GM18907 (cell line): Measurements from ENCODE around the gene MINDY4.

Source experiments
- ATAC-seq: cut with Tn5 transposase; IDR thresholded peaks from one replicate; pipeline ENCODE4 v1.9.1; 2021; ENCODE audit warnings: mild to moderate bottlenecking, moderate library complexity; ENCODE audit not compliant: unreplicated experiment

The MINDY4 gene

DNA sequence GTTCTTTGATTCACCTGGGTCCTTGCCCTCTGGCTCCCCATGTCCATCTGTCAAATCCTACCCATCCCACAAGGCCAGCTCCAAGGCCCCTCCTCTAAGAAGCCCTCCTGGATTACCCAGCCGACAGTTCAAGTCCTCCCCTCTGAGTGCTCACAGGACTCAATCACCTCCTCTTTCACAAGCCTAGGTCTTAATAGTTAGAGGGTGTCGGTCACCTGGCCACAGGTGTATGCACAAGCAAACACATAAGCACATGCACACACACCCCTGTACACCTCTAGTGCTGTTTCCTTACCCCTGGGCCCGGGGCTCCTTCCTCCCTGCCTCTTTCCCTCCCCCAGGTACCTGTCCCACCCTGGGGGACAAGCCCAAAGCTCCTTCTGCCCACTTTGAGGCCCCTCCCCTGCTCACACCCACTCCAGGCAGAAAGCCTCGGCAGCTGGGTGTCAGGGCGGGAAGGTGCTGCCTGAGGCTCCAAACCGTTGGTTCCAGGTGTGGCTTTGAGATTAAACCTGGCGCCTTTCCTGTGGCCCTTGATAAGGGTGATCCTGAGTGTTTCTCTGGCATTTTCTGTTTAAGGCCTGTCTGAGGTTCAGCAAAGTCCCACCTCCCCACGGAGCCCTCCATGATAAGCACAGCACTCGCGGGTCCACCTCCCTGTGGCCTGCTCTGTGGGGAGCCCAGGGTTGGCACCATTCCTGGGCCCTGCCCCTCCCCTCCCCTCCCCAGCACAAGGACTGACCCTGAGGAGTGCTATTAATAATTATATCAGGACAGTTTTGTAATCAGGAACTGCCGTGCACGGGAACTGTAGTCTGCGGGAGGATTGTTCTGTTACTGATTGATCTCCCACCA, 125.8 kb downstream of the MINDY4 start:
- ATAC-seq = no peak

DNA sequence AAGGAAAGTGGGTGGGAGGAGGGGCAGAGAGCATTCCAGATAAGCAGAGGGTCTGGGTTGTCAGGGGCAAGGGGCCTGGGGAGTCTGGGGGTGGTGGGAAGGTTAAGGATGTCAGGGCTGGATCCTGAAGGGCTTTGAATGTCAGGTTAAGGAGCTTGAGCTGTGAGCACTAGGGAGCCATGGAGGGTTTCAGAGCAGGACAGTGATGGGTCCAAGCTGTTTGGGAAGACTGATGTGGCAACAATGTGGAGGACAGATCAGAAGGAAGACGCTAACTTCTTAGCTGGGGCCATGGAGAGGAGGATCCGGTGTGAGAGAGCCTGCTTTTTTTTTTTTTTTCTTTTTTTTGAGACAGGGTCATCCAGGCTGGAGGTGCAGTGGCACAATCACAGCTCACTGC, 126.6 kb downstream of the MINDY4 start:
- ATAC-seq = no peak

DNA sequence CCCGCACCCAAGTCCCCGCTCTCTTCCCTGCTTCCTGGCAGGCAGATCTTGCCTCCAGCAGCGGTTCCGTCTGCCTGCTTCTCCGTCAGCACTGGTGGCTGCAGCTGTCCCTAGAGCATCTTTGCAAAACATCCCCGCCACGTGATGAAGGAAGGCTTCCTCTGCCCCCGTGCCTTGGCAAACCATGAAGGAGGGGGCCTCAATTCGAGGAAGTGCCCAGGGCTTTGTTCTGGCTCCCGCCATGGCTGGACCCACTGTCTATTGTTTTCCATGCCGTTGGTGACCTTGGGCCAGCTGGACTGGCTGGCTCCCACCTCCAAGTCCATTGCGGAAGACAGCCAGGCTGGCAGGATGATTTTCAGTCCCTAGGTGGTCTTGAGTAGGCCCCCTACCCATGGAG, 127.2 kb downstream of the MINDY4 start:
- ATAC-seq = no peak

DNA sequence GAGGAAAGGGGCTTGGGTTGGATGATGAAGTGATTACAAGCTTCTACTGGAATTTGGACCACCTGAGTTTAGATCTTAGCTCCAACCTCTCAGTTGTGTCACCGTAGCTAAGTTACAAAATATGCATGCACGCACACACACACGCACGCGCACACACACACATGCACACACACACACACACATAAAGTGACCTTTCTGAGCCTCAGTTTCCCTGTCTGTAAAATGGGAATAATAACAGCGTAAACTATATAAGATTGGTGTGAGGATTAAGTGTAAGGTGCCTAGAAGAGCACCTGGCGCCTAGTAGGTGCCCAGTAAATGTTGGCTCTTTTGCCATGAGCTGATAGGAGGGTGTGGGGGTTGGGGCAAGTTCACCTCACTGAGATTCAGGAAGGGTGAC, 127.8 kb downstream of the MINDY4 start:
- no peak for ATAC-seq

DNA sequence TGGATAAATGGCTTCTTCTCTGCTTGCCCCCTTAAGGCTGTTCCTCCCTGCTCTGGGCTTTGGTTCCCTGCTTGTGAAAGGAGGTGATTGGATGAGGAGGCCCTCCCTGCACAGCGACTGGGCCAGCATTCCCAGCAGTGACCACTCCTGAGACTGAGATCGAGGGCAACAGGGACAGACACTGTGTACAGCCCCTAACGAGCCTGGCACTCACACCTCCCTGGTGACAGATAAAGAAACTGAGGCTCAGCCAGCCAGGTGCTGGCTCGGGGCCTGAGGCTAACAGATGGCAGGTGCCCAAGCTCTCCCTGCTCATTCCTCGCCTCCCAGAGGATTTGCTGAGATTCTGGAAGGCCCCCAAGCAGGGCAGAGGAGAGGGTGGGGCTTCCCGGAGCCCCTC, 128.4 kb downstream of the MINDY4 start:
- ATAC-seq = no peak

DNA sequence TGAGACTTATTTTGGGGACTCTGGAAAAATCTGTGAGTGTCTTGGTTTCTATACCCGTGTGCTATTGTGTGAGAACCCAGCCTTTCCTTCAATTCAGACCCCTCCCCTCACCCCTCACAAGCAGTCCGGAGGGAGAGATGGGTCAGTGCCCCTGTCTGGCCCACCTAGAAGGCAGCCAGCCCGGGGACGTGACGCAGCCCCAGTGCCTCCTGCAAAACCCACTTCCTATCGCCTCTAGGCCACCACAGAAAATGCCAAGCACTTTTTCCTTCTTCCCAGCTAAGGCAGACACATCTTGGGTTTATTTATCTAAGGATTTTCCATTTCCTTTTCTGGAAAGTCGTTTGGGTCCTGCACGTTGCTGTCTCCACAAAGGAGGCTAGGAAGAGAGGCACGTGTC, 128.8 kb downstream of the MINDY4 start:
- no peak for ATAC-seq

DNA sequence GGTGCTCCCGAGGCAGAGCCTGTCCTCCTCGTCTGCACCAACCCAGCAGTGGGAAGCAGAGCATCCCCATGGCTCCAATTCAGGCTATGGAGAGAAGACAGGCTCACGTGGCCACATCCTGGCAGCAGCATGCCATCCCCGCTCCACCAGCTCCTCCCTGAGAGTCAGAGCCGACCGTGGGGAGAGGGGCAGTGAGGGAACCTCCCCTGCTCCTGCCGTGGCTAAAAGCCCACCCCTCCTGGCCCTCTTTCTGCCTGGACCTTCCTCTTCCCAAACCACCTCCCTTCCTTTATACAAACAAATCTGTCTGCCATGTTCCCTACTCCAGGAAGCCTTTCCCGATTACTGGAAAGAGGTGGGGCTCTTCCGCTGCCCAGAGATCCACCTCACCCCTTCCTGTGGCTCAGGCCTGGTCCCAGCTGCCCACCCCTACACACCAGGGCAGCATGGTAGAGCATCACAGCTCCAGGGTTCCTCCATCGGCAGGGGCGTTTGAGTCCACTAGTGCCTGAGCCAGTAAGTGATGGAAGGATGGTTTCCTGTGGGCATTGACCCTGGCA, 129.7 kb downstream of the MINDY4 start:
- no peak for ATAC-seq

DNA sequence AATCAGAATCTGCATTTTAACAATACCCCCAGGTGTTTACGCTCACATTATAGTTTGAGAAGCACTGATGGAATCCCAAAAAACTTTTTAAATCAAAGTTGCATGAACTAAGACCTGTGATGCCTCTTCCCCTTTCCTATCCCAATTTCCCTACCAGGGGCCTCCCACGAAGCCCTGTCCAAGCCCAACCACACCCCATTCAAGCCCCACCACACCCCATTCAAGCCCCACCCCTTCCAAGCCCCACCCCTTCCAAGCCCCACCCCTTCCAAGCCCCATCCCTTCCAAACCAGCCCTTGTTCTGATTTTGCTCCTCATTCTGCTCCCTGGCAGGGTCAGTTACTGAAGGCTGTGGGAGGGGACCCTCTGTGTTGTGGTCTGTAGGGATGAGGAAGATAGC, 130.6 kb downstream of the MINDY4 start:
- no peak for ATAC-seq

DNA sequence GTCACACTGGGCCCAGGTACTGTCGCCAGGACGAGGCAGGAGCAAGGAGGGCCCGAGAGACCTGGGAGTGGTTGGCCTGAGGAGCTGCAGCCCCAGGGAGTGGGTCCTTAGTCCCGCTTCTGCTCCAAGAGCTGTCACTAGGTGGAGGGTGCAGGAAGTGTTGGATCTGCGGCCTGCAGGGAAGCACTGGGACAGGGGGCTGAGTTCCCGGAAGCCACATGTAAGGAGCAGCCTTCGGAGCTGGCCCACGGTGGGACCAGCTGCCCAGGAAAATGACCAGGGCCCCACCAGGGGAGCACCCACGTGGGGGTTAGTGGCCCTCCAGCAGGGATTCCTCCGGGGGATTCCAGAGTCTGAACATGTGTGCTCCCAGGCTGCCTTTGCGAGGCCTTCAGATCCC, 131.2 kb downstream of the MINDY4 start:
- no peak for ATAC-seq

DNA sequence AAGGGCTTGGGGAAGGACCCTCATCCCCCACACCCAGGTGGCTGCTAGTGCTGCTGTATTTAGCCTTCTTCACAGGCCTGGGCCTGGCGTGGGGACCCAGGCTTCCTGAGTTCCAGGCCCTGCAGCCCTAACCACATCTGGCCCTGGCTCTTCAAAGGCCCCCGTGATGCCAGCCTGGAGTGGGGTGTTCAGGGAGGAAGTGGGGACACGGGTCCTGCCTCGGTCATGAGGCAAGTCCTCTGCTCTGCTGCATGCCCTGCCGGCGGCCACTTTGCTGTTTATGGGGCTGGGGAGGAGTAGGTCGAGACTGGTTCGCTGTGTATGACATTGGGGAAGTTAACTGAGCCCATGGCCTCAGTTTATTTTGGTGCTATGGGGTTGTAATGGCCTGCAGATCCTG, 131.9 kb downstream of the MINDY4 start:
- ATAC-seq = no peak

DNA sequence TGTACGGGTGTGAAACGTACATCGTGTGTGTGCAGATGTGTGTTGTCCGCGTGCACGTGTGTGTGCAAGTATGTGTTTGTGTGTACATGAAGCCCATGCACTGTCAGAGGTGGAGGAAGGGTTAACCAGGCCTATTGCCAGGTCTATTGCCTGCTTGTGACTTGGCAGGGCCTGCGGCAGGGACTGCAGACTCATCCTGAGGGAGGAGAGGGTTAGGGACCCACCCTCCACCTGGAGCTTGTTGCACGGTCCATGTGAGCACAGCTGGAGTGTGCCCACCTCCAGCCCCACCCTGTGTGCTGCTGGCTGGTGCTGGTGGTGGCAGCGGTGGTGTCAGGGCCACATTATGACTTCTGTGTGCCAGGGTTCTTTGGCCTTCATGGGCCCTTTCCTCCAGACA, 133.3 kb downstream of the MINDY4 start:
- ATAC-seq = no peak

DNA sequence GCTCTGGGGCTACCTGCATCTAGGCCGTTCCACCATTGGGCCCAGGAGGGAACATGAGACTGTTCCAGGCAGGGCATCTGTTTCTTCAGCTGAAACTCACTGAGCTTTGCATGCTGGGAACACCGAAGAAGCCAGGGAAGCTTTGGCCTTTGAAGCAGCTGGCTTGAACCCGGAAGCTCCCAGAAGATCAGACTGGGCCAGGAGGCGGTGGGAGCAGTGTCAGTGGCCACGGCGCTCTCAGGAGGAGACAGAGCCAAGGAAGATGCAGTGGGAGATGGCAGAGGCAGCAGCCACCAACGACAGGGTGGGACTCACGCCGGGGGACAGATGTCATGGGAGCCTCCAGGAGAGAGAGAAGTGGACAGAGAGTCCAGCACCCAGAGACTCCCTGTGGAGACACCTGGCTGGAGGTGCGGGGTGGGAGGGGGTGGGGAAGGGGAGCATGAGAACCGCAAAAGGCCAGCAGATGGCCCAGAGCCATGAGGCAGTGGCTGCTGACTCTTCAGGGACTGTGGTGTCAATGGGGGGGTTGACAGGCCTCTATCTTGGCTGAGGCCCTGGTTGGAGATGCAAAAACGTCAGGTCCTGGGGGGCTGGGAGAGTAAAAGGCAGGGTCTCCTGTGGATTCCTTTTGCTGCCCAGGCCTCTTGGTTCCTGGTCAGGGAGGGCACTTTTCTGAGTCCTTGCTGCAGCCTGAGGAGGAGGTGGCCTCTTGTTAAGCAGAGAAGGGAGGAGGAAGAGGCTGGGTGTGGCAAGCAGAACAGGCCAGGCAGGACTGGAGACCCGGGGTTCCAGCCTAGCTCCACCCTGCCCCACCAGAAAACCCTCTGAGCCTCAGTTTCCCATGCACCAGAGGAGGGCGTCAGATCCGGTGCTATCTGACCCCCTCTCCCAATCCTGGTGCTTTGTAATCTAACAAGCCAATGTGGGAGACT, 134.1 kb downstream of the MINDY4 start:
- no peak for ATAC-seq

DNA sequence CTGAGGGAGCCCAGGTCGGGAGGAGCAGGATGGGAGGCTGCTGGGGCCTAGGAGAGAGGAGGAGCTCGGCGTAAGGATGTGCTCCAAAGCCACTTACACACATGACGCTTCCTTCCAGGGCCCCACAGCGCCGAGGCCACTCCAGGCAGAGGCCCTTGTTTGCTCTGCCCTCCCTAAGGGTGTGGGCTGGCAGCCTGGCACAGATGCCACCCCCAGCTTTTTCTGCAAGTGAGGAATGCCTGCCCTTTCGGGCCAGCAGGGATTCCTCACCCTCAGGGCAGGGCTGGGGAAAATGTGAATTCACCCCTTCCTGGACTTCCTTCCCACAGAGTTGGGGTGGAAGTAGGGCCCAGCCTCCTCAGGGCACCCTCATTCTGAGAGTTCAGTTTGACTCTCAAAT, 134.8 kb downstream of the MINDY4 start:
- no peak for ATAC-seq

DNA sequence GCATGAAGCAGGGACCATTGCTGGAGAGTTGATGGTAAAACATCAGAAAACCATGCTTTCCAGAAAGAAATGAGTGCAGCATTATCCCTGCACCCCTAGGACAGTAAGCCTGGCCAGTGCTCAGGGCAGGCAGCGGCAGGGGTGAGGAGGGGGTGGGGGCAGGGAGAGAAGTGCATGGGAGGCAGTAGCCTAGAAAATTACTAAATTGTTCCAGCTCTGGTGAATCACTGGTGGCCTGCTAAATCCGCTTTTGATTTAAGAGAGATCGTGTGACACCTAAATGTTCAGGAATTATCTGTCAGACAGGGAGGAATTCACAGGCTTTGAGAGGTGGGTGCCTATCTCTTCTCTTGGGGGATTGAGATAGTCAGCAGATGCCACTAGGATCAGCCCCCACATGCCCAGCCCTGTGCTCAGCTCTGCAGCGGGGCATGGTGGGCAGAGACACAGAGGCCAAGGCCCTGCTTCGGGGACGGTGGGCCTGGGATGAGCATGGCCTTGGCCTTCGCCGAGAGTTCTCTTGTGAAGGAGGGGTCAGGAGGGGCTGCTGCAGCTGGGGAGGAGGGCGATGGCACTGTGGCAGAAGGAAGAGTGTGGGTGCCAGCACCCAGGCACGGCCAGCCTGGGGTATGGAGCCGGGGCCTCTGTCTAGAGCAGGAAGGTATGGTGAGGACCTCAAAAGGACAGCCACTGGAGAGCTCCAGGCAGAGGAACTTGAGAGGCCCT, 135.5 kb downstream of the MINDY4 start:
- ATAC-seq = no peak

DNA sequence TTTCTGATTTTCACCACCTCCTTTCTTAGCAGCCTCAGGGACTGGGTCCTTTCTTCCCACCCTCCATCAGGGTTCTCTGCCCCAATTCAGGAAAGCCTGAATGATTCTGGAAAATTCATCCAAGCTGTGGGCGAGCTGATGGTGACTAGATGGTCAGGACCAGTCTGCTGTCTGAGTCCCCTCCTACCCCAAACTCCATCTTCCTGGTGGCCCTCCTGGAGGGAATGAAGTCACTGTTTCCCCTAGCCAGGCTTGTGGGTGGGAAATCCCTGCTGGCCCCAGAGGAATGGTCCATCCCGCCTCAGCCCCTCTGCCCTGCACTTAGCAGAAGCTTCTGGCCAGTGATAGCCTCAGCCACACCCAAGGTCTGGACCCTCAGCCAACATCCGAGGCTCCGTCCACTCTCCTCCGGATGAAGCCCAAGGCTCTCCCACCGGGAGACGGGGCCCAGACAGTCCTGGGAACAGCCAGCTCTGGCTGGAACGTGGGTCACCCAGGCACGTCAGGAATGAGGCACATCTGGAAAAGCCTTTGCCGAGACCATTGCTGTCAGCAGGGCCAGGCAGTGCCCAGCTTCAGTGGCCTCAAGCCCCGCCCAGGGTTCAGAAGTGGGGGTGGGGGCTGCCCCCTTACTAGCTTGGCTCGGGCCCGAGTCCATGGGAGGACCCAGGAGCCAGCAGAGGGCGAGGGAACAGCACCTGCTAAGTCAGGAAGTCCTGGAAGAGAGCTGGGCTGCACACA, 136.5 kb downstream of the MINDY4 start:
- no peak for ATAC-seq

DNA sequence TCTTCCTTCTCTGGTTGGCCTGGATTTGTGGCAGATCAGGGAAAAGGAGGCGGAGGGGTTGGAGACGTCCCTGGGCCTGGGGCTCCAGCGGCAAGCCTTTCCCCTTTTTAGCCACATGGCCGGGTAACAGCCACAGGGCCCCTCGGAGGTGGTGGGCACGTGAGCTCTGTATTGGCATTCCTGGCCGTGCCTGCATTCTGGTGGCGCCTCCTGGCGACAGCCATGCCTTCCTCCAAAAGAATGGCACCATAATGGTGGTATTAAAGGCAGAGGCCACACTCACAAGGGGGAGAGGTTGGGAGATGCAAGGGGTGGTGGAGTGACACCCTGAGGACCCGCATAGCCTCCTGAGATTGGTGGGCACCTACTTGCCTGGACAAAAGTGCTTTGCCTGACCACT, 137.5 kb downstream of the MINDY4 start:
- no peak for ATAC-seq

DNA sequence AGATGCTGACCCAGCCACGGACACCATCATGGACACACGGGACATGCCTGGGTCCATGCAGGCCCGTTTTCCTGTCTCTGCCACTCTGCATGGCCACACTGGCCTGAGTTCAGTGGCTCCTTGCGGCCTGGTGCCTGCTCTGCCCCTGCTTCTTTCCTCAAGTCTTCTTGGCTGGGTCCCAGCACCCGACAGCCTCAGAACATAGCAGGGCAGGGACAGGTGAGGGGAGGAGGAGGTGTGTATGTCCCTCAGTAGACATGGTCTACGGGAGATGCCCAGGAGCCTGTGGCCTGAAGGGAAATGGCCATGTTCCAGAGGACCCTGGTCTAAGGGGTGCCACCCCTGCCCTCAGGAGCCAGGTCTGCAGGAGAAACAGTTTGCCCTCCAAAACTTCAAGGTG, 138.2 kb downstream of the MINDY4 start:
- no peak for ATAC-seq

DNA sequence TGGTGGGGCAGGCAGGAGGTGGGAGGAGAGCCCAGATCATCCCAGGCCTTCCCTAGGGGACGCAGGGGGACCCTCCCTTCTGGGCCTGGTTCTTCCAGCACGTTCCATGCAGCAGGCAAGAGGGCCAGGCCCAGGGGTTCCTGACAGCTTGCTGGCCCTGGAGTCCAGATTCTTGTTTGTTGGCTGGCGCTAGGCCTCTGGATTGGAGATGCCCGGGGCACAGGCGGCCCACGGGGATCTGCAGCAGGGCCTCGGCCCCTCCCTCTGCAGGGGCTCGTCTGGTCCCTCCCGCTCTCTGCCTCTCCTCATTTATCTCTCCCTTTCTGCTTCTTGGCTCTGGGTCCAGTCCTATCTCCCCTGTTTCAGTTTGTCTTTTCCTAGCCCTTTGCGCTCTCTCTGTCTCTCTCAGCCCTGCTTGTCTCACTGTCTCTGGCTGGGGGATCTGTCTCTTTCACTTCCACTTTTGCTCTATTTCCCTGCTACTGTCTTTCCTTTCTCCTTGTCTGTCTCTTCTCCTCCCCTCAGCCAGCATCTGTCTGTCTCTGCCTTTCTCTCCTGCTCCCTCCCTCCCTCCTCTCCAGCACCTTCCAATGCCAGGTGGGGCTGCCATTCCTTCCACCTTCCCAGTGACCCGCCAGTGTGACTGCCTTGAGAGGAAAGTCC, 139.3 kb downstream of the MINDY4 start:
- no peak for ATAC-seq

DNA sequence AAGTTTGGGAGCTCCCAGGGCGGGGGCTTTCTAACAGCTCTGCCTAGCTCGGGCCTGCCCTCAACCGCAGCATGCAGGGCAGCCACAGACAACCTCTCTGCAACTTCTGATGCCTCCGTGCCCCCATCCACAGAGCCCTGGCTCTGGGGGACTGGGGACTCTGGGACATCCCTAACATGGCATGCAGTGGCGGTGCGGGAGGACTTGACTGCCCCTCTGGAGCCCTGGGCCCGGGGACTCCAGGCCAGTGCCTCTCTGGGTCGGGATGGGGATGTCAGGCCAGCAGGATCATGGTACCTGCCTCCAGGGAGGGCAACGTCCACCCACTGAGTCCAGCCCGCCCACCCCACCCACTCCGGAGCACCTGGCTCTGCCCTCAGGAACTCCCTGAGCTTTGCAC, 139.9 kb downstream of the MINDY4 start:
- ATAC-seq = no peak

DNA sequence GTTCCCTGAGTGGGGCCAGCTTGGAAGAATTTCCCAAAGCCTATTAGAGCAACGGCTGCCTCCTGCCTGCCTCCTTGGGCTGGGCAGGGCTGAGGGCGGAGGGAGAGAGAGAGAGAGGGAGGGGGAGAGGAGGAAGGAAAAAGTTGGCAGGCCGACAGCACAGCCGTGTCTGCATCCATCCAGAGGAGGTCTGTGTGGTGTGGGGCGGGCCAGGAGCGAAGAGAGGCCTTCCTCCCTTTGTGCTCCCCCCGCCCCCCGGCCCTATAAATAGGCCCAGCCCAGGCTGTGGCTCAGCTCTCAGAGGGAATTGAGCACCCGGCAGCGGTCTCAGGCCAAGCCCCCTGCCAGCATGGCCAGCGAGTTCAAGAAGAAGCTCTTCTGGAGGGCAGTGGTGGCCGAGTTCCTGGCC, 140.3 kb downstream of the MINDY4 start, which contains the start of gene AQP1:
Gene AQP1, plus strand, starts transcription at position 293 of the 409 bp plus-strand sequence. Its CDS starts 57 bp downstream, at position 350.
- no peak for ATAC-seq
